ENCODE results near the gene ESYT1.

Gene ESYT1

GRCh38 chr12:56081393-56082347 is 46.4 kb upstream of the ESYT1 start:
- no peak for TF ChIP-seq CTCF (conservative IDR thresholded peaks at IDR 0.05)
- H3K27ac ChIP-seq: no peak overlapping the region

DNA sequence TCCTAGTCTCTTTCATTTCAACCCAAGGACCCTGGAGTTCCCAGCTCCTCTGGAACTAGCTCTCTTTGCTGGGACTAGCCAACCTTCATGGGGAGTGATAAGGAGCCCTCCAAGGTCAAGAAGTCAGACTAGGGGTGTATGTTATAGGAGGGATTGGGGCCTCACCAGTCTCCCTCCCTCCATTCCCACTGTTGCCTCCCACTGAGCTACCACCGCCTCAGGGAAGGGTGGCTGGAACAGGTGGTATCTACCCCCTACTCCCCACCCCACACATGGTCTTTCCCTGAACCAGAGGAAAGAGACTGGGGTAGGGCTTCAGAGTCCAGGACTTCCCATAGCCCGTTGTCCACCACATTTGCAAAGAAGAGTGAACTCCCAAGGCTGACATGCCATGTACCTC is 45.7 kb upstream of the ESYT1 start:
- TF ChIP-seq CTCF (conservative IDR thresholded peaks at IDR 0.05): no peak
- no peak overlapping the region for H3K27ac ChIP-seq

- H3K27ac ChIP-seq: no peak overlapping the region
- no peak for TF ChIP-seq CTCF (conservative IDR thresholded peaks at IDR 0.05)
Measured at GRCh38 chr12:56082967-56083366, 45.1 kb upstream of the ESYT1 start.

- no peak overlapping the region for H3K27ac ChIP-seq
- TF ChIP-seq CTCF (conservative IDR thresholded peaks at IDR 0.05): peak; percentile 30; the same call in 1 of the 2 replicates
Measured at GRCh38 chr12:56084958-56085543, 43.0 kb upstream of the ESYT1 start.

GRCh38 chr12:56086096-56086495 is 42.0 kb upstream of the ESYT1 start:
- TF ChIP-seq CTCF (conservative IDR thresholded peaks at IDR 0.05): no peak
- H3K27ac ChIP-seq: peak overlapping the region; percentile 25; the same call in 1 of the 2 replicates

- H3K27ac ChIP-seq: peak overlapping the region; percentile 25; the same call in 1 of the 2 replicates
- TF ChIP-seq CTCF (conservative IDR thresholded peaks at IDR 0.05): no peak
Measured at GRCh38 chr12:56086608-56087007, 41.5 kb upstream of the ESYT1 start.

GRCh38 chr12:56087220-56087619 is 40.8 kb upstream of the ESYT1 start:
- H3K27ac ChIP-seq: no peak overlapping the region
- no peak for TF ChIP-seq CTCF (conservative IDR thresholded peaks at IDR 0.05)

Data from VCaP (cell line).